GM23248 (cell line): ENCODE measurements around the gene ATP10A.

Source experiments
- EZH2 ChIP-seq: fragments of 200-600 bp; sonication (generic); IDR thresholded peaks from 2 replicates; pipeline ENCODE4 v1.6.1; 2018; ENCODE audit warnings: antibody characterized with exemption, mild to moderate bottlenecking; ENCODE audit not compliant: insufficient read depth, poor library complexity, severe bottlenecking
- EZH2phosphoT487 ChIP-seq: fragments of 200-600 bp; sonication (generic); IDR thresholded peaks from 2 replicates; pipeline ENCODE4 v1.6.1; 2018; ENCODE audit warnings: antibody characterized with exemption, moderate library complexity, mild to moderate bottlenecking, low read depth; ENCODE audit not compliant: insufficient read depth

DNA sequence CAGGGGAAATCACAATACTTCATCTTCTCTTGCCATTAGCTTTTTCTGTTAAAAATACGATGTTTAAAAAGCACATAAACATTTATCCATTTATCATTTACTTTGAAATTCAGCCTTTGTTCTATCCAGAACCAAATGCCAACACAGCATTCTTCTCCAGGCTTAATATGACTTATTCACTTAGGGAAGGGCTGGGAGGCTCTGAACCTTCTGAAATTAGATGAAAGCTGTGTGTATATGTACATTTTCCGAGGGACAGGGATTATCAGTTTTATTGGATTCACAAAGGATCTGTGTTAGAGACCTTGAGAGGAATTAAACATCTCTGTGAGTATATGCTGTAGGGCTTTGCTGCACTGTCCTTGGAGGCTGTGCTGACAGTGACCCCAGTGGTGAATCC lies 213.7 kb downstream of the ATP10A start:
- TF ChIP-seq EZH2, result no peak
- no peak for TF ChIP-seq EZH2phosphoT487
